SK-N-SH treated with all-trans-retinoic acid at 6 μM for 48 hours (cell line): ENCODE measurements around the gene PROX2.
A peak's percentile ranks its signal among the peaks of the same experiment; 100 is the strongest.

ENCODE experiments used
- ATAC-seq: fragments of 200-7000 bp; cut with Tn5 transposase; 3 replicates; pipeline ENCODE4 v1.9.1; 2020; ENCODE audit warnings: mild to moderate bottlenecking, moderate library complexity
- ARNTL ChIP-seq: fragments of 450-650 bp; formaldehyde crosslinking; IDR thresholded peaks from 2 replicates; pipeline ENCODE4 v1.5.0; 2020; ENCODE audit warnings: low read depth, mild to moderate bottlenecking, moderate library complexity, borderline replicate concordance
- CSDC2 ChIP-seq: fragments of 250-450 bp; sonication (Bioruptor Pico); IDR thresholded peaks from 2 replicates; pipeline ENCODE4 v1.5.0; 2020; ENCODE audit warnings: mild to moderate bottlenecking, moderate library complexity
- ESRRG ChIP-seq: fragments of 250-450 bp; sonication (Bioruptor Pico); IDR thresholded peaks from 2 replicates; pipeline ENCODE4 v1.6.1; 2021; ENCODE audit warnings: mild to moderate bottlenecking
- GLIS3 ChIP-seq: fragments of 250-450 bp; sonication (Bioruptor Pico); IDR thresholded peaks from 2 replicates; pipeline ENCODE4 v1.5.0; 2020; ENCODE audit warnings: mild to moderate bottlenecking, moderate library complexity
- ISL1 ChIP-seq: fragments of 250-450 bp; sonication (Bioruptor Pico); IDR thresholded peaks from 2 replicates; pipeline ENCODE4 v2.1.2; 2022; ENCODE audit warnings: mild to moderate bottlenecking, moderate library complexity
- OSR1 ChIP-seq: fragments of 250-450 bp; sonication (Bioruptor Pico); IDR thresholded peaks from 2 replicates; pipeline ENCODE4 v1.8.0; 2022; ENCODE audit warnings: moderate library complexity, mild to moderate bottlenecking, inconsistent platforms
- PPARA ChIP-seq: fragments of 250-450 bp; sonication (Bioruptor Pico); IDR thresholded peaks from 2 replicates; pipeline ENCODE4 v1.5.0; 2020; ENCODE audit warnings: mild to moderate bottlenecking, borderline replicate concordance
- RARB ChIP-seq: fragments of 250-450 bp; sonication (Bioruptor Pico); IDR thresholded peaks from 2 replicates; pipeline ENCODE4 v1.8.0; 2021; ENCODE audit warnings: mild to moderate bottlenecking, moderate library complexity
- SNAI2 ChIP-seq: fragments of 250-450 bp; sonication (Bioruptor Pico); IDR thresholded peaks from 2 replicates; pipeline ENCODE4 v1.5.0; 2020; ENCODE audit warnings: mild to moderate bottlenecking, moderate library complexity
- TCF4 ChIP-seq: fragments of 250-450 bp; sonication (Bioruptor Pico); IDR thresholded peaks from 2 replicates; pipeline ENCODE4 v1.8.0; 2021; ENCODE audit warnings: mild to moderate bottlenecking, moderate library complexity, borderline replicate concordance
- TOX ChIP-seq: fragments of 250-450 bp; sonication (Bioruptor Pico); IDR thresholded peaks from 2 replicates; pipeline ENCODE4 v1.8.0; 2021; ENCODE audit warnings: mild to moderate bottlenecking, moderate library complexity, borderline replicate concordance
- ZC3H10 ChIP-seq: fragments of 250-450 bp; sonication (Bioruptor Pico); IDR thresholded peaks from 2 replicates; pipeline ENCODE4 v1.5.1; 2021; ENCODE audit warnings: mild to moderate bottlenecking, moderate library complexity
- ZFP3 ChIP-seq: fragments of 250-450 bp; sonication (Bioruptor Pico); IDR thresholded peaks from 2 replicates; pipeline ENCODE4 v1.5.0; 2020; ENCODE audit warnings: mild to moderate bottlenecking, moderate library complexity
- ZFP30 ChIP-seq: fragments of 450-650 bp; formaldehyde crosslinking; IDR thresholded peaks from 2 replicates; pipeline ENCODE4 v1.5.0; 2022; ENCODE audit warnings: mild to moderate bottlenecking, moderate library complexity
- ZNF565 ChIP-seq: fragments of 450-650 bp; formaldehyde crosslinking; conservative IDR thresholded peaks from 2 replicates; pipeline ENCODE4 v1.5.0; 2020; ENCODE audit warnings: low read depth, mild to moderate bottlenecking, moderate library complexity
- ZNF70 ChIP-seq: fragments of 450-650 bp; formaldehyde crosslinking; IDR thresholded peaks from 2 replicates; pipeline ENCODE4 v1.5.0; 2020; ENCODE audit warnings: mild to moderate bottlenecking, moderate library complexity
- ZNF8 ChIP-seq: fragments of 450-650 bp; formaldehyde crosslinking; IDR thresholded peaks from 2 replicates; pipeline ENCODE4 v1.5.0; 2020; ENCODE audit warnings: mild to moderate bottlenecking, moderate library complexity
- TF ChIP-seq, protein P1 (sequence below): fragments of 250-450 bp; sonication (Bioruptor Pico); IDR thresholded peaks from 2 replicates; pipeline ENCODE4 v1.8.0; 2021; ENCODE audit warnings: low read depth, mild to moderate bottlenecking, moderate library complexity, borderline replicate concordance
- TF ChIP-seq, protein P2 (sequence below): fragments of 250-450 bp; sonication (Bioruptor Pico); IDR thresholded peaks from 2 replicates; pipeline ENCODE4 v1.5.0; 2020; ENCODE audit warnings: mild to moderate bottlenecking, moderate library complexity
- TF ChIP-seq, protein P3 (sequence below): fragments of 250-450 bp; sonication (Bioruptor Pico); IDR thresholded peaks from 2 replicates; pipeline ENCODE4 v1.5.1; 2020; ENCODE audit warnings: low read depth, mild to moderate bottlenecking, moderate library complexity
- TF ChIP-seq, protein P4 (sequence below): fragments of 250-450 bp; sonication (Bioruptor Pico); IDR thresholded peaks from 2 replicates; pipeline ENCODE4 v1.5.1; 2021; ENCODE audit warnings: mild to moderate bottlenecking, moderate library complexity

PROX2 gene, protein sequence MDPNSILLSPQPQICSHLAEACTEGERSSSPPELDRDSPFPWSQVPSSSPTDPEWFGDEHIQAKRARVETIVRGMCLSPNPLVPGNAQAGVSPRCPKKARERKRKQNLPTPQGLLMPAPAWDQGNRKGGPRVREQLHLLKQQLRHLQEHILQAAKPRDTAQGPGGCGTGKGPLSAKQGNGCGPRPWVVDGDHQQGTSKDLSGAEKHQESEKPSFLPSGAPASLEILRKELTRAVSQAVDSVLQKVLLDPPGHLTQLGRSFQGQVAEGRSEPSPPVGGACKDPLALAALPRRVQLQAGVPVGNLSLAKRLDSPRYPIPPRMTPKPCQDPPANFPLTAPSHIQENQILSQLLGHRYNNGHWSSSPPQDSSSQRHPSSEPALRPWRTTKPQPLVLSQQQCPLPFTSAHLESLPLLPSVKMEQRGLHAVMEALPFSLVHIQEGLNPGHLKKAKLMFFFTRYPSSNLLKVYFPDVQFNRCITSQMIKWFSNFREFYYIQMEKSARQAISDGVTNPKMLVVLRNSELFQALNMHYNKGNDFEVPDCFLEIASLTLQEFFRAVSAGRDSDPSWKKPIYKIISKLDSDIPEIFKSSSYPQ

DNA sequence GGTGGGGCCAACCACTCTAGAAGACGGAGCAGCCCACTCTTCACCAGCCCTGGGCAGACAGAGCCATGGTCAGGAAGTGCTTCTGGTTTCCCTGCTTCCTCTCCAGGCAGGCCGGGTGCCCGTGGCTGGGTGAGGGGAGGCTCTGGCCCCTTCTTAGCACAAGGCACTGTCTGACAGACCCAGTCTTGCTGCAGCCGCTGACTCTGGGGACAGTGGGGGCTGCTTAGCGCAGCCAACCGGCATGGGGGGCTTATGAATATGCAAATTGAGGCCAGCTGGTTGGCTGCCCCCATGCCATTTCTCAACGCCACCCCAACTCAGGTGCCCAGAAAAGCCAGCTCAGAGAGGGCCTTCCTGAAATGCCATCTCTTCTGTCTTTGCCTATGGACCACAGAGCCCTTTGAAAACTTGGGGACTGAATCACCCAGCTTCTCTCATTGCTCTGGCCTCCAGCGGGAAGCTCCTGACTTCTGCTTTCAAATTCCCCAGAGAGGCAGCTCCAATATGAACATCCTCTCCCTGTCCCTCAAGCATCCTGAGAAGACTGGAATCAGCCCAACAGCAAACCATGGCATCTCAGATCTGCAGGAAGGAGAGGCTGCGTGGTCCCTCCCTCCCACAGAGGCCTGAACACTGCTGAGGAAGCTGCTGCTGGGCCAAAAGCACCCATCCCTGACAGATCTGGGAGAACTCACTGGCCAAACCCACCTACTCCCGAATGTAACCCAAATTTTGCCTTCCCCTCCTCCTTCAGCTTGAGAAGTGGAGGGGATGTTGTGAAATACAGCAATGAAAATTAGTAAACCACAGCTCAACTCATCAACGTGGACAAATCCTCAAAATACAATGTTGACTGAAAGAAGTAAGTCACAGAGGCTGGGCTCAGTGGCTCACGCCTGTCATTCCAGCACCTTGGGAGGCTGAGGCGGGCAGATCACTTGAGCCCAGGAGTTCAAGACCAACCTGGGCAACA, at the start of gene PROX2:
TSS of gene PROX2 (minus strand) at position 205 of the 973 bp plus-strand sequence. CDS start 12,311 bp downstream, outside the sequence.
- TF ChIP-seq ISL1 (CRISPR knock-in tag) (no peak), ZFP30 (CRISPR knock-in tag) (no peak), SNAI2 (CRISPR knock-in tag) (no peak), ZNF8 (CRISPR knock-in tag) (no peak), PPARA (no peak), RARB (CRISPR knock-in tag) (no peak), CSDC2 (CRISPR knock-in tag) (no peak), ZNF565 (CRISPR knock-in tag) (no peak), ZC3H10 (no peak), ZNF70 (CRISPR knock-in tag) (no peak), TOX (CRISPR knock-in tag) (no peak), TCF4 (no peak)
- TF ChIP-seq, protein P1, sequence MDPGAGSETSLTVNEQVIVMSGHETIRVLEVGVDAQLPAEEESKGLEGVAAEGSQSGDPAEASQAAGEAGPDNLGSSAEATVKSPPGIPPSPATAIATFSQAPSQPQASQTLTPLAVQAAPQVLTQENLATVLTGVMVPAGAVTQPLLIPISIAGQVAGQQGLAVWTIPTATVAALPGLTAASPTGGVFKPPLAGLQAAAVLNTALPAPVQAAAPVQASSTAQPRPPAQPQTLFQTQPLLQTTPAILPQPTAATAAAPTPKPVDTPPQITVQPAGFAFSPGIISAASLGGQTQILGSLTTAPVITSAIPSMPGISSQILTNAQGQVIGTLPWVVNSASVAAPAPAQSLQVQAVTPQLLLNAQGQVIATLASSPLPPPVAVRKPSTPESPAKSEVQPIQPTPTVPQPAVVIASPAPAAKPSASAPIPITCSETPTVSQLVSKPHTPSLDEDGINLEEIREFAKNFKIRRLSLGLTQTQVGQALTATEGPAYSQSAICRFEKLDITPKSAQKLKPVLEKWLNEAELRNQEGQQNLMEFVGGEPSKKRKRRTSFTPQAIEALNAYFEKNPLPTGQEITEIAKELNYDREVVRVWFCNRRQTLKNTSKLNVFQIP: no peak
- TF ChIP-seq, protein P2, sequence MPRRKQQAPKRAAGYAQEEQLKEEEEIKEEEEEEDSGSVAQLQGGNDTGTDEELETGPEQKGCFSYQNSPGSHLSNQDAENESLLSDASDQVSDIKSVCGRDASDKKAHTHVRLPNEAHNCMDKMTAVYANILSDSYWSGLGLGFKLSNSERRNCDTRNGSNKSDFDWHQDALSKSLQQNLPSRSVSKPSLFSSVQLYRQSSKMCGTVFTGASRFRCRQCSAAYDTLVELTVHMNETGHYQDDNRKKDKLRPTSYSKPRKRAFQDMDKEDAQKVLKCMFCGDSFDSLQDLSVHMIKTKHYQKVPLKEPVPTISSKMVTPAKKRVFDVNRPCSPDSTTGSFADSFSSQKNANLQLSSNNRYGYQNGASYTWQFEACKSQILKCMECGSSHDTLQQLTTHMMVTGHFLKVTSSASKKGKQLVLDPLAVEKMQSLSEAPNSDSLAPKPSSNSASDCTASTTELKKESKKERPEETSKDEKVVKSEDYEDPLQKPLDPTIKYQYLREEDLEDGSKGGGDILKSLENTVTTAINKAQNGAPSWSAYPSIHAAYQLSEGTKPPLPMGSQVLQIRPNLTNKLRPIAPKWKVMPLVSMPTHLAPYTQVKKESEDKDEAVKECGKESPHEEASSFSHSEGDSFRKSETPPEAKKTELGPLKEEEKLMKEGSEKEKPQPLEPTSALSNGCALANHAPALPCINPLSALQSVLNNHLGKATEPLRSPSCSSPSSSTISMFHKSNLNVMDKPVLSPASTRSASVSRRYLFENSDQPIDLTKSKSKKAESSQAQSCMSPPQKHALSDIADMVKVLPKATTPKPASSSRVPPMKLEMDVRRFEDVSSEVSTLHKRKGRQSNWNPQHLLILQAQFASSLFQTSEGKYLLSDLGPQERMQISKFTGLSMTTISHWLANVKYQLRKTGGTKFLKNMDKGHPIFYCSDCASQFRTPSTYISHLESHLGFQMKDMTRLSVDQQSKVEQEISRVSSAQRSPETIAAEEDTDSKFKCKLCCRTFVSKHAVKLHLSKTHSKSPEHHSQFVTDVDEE (CRISPR knock-in tag): no peak
- TF ChIP-seq, protein P3, sequence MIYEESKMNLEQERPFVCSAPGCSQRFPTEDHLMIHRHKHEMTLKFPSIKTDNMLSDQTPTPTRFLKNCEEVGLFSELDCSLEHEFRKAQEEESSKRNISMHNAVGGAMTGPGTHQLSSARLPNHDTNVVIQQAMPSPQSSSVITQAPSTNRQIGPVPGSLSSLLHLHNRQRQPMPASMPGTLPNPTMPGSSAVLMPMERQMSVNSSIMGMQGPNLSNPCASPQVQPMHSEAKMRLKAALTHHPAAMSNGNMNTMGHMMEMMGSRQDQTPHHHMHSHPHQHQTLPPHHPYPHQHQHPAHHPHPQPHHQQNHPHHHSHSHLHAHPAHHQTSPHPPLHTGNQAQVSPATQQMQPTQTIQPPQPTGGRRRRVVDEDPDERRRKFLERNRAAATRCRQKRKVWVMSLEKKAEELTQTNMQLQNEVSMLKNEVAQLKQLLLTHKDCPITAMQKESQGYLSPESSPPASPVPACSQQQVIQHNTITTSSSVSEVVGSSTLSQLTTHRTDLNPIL (CRISPR knock-in tag): no peak
- TF ChIP-seq, protein P4, sequence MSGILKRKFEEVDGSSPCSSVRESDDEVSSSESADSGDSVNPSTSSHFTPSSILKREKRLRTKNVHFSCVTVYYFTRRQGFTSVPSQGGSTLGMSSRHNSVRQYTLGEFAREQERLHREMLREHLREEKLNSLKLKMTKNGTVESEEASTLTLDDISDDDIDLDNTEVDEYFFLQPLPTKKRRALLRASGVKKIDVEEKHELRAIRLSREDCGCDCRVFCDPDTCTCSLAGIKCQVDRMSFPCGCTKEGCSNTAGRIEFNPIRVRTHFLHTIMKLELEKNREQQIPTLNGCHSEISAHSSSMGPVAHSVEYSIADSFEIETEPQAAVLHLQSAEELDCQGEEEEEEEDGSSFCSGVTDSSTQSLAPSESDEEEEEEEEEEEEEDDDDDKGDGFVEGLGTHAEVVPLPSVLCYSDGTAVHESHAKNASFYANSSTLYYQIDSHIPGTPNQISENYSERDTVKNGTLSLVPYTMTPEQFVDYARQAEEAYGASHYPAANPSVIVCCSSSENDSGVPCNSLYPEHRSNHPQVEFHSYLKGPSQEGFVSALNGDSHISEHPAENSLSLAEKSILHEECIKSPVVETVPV (CRISPR knock-in tag): no peak
- no peak for ATAC-seq

DNA sequence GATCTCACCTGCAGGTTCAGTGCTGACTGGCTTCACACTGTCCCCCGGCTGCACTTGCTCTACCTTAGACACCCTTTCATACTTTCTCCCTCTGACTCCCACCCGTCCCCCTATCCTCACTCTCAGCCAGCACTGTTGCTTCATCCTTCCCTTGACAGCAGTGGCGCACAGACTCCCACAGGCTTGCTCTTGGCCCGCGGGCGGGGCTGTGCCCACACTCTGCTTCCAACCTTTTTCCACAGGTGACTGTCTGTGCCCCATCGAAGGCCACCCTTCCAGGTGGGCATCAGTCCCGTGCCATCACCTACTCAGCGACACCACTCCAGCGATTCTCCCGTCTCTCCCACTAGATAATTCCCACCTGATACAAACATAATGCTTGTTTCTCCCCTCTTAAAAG, 48.1 kb upstream of the PROX2 start:
- ATAC-seq: no peak
- TF ChIP-seq SNAI2 (CRISPR knock-in tag) (no peak), ESRRG (CRISPR knock-in tag) (no peak), ZNF8 (CRISPR knock-in tag) (no peak), ZC3H10 (no peak)
- TF ChIP-seq, protein P4 (CRISPR knock-in tag): no peak
- TF ChIP-seq, all 23 proteins: peak for 0

DNA sequence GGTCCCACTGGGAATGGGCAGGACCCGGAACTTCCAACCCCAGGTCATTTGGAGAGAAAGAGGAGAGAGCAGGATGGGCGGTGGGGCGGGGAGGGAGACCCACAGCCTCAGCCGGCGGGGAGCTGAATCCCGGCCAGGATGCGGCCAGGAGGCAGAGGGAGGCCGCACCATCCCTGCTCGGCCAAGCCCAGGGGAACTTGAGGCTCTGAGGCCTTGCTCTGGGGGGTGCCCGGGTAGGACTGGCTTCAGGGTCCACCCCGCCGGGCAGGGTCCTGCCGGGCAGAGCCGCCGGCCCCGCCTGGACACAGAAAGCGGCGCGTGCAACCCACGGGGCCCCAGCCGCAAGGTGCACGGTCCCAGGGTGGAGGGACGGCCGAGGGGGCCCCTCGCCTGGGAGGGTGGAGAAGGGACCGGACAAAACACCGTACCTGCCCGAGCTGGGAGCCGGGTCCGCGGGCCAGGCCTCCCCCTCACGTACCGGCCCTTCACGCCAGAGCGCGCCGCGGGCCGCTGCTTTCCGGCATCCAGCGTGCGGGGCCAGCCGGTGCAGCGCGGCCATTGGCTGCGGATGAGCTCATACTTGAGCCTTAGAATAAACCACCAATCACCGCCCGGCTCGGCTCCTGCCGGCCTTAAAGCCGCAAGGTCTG, 46.9 kb upstream of the PROX2 start, which contains the start of gene RPS6KL1:
TSS of gene RPS6KL1 (minus strand) at position 509 of the 650 bp plus-strand sequence. CDS start 1,719 bp downstream, outside the sequence.
- TF ChIP-seq CSDC2 (CRISPR knock-in tag) (no peak), ZFP3 (CRISPR knock-in tag) (no peak), GLIS3 (no peak), ARNTL (no peak), SNAI2 (CRISPR knock-in tag) (peak; percentile 12; the same call in 1 of the 2 replicates), OSR1 (CRISPR knock-in tag) (no peak)
- TF ChIP-seq, protein P1: no peak
- ATAC-seq: peak; percentile 100
